MM.1S (cell line): ENCODE measurements around the gene ITIH4.

Source experiments
- CTCF ChIP-seq: fragments of 300-600 bp; sonication (generic); IDR thresholded peaks from 2 replicates; pipeline ENCODE4 v1.5.1; 2016; ENCODE audit warnings: antibody characterized with exemption, low read length, mixed read lengths
- EZH2 ChIP-seq: fragments of 300-600 bp; sonication (generic); optimal IDR thresholded peaks from 2 replicates; pipeline ENCODE3; 2017; ENCODE audit warnings: low read depth, mild to moderate bottlenecking, antibody characterized with exemption, low read length, mixed read lengths

GRCh38 chr3:52773361-52774065 lies 57.0 kb downstream of the ITIH4 start:
- TF ChIP-seq CTCF (no peak), EZH2 (no peak)
